ENCODE measurements around the gene FOXD4L6. TPM values are rescaled to one million over a fixed set of nuclear protein-coding genes. Genes with fewer than 3 reads are reported as not detected.
"Not testable (repeated sequence)": the region's sequence is repeated elsewhere in the genome, so short reads cannot be mapped to it uniquely, and the experiment has no call there.

FOXD4L6 gene
- total RNA-seq, 1 donor from 2014 or later, result 0.18 TPM

GRCh38 chr9:41094010-41094773, 34.3 kb downstream of the FOXD4L6 start:
- H3K79me2 ChIP-seq (ENCODE audit: insufficient read depth, low read length); H3K4me3 Mint-ChIP-seq (ENCODE audit: unreplicated experiment); FAIRE-seq; H3K4me2 ChIP-seq (ENCODE audit: low read length); H3K9me3 ChIP-seq (ENCODE audit: insufficient read depth, low read depth, low read length); H3K27ac Mint-ChIP-seq (ENCODE audit: unreplicated experiment); H3K4me3 ChIP-seq (ENCODE audit: insufficient read depth, low read depth, low read length); H3K4me1 ChIP-seq (ENCODE audit: insufficient read depth, low read length); H3K4me1 Mint-ChIP-seq (ENCODE audit: low read depth, unreplicated experiment); DNase-seq (ENCODE audit: low read depth); H3K36me3 ChIP-seq (ENCODE audit: insufficient read depth, low read length); H3K9ac ChIP-seq (ENCODE audit: low read length); H3K27ac ChIP-seq (ENCODE audit: low read depth, low read length); H2AFZ ChIP-seq (ENCODE audit: low read depth, low read length); H3K36me3 Mint-ChIP-seq (ENCODE audit: low read depth, unreplicated experiment); H4K20me1 ChIP-seq (ENCODE audit: insufficient read depth, low read length); H3K27me3 ChIP-seq (ENCODE audit: insufficient read depth, low read length); H3K9me3 Mint-ChIP-seq (ENCODE audit: unreplicated experiment): not testable (repeated sequence)
- H3K27me3 Mint-ChIP-seq (ENCODE audit: low read depth, unreplicated experiment), result peaks cover 11% of the 10 kb centered on the region

GRCh38 chr9:41090922-41091321, 37.6 kb downstream of the FOXD4L6 start:
- H3K4me1 Mint-ChIP-seq (ENCODE audit: low read depth, unreplicated experiment); H3K9ac ChIP-seq (ENCODE audit: low read length); H3K4me3 Mint-ChIP-seq (ENCODE audit: unreplicated experiment); H3K27ac ChIP-seq (ENCODE audit: low read depth, low read length); H3K9me3 ChIP-seq (ENCODE audit: insufficient read depth, low read depth, low read length); H4K20me1 ChIP-seq (ENCODE audit: insufficient read depth, low read length); H3K27me3 ChIP-seq (ENCODE audit: insufficient read depth, low read length); DNase-seq (ENCODE audit: low read depth); H3K4me3 ChIP-seq (ENCODE audit: insufficient read depth, low read depth, low read length); H3K4me1 ChIP-seq (ENCODE audit: insufficient read depth, low read length); H3K36me3 Mint-ChIP-seq (ENCODE audit: low read depth, unreplicated experiment); H3K36me3 ChIP-seq (ENCODE audit: insufficient read depth, low read length); H3K9me3 Mint-ChIP-seq (ENCODE audit: unreplicated experiment); FAIRE-seq; H3K27ac Mint-ChIP-seq (ENCODE audit: unreplicated experiment); H2AFZ ChIP-seq (ENCODE audit: low read depth, low read length); H3K4me2 ChIP-seq (ENCODE audit: low read length); H3K79me2 ChIP-seq (ENCODE audit: insufficient read depth, low read length): not testable (repeated sequence)
- peaks cover 16% of the 10 kb centered on the region for H3K27me3 Mint-ChIP-seq (ENCODE audit: low read depth, unreplicated experiment)

- DNase-seq (ENCODE audit: low read depth); H3K27ac Mint-ChIP-seq (ENCODE audit: unreplicated experiment); H2AFZ ChIP-seq (ENCODE audit: low read depth, low read length); H3K9me3 ChIP-seq (ENCODE audit: insufficient read depth, low read depth, low read length); H3K36me3 ChIP-seq (ENCODE audit: insufficient read depth, low read length); H3K27me3 ChIP-seq (ENCODE audit: insufficient read depth, low read length); H3K36me3 Mint-ChIP-seq (ENCODE audit: low read depth, unreplicated experiment); H3K9me3 Mint-ChIP-seq (ENCODE audit: unreplicated experiment); FAIRE-seq; H3K79me2 ChIP-seq (ENCODE audit: insufficient read depth, low read length); H3K4me3 ChIP-seq (ENCODE audit: insufficient read depth, low read depth, low read length); H3K4me1 ChIP-seq (ENCODE audit: insufficient read depth, low read length); H4K20me1 ChIP-seq (ENCODE audit: insufficient read depth, low read length); H3K4me2 ChIP-seq (ENCODE audit: low read length); H3K4me3 Mint-ChIP-seq (ENCODE audit: unreplicated experiment); H3K27ac ChIP-seq (ENCODE audit: low read depth, low read length); H3K9ac ChIP-seq (ENCODE audit: low read length); H3K4me1 Mint-ChIP-seq (ENCODE audit: low read depth, unreplicated experiment): not testable (repeated sequence)
- peaks cover 16% of the 10 kb centered on the region for H3K27me3 Mint-ChIP-seq (ENCODE audit: low read depth, unreplicated experiment)
These were observed 38.1 kb downstream of the FOXD4L6 start for GRCh38 chr9:41090386-41090785.

DNA sequence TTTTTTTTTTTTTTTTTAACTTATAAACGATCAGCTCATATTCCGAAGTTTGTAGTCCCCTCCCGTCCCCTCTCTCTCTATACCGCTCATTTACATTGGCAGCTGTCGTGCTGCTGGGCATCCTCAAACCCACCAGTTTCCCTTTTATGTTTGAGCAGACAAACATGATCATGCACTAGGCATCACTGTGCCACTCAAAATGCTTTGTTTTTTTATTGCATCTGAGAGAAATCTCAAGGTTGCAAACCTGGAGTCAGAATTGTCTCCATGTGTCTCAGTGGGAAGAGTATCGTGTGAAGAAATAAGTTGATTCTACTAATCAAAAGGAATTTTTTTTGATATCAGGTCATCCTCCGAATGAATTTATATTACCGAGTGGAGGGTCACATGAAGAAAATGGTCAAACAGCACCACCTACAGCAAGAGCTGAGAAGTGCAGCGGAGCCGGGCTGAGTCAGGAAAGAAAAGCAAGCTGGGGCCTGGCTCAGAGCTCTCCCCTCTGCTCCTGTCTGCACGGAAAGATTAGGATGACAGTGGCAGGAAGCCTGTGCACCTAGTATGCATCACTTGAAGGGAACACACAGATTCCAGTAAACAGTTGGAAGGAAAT, 39.9 kb downstream of the FOXD4L6 start:
- not testable (repeated sequence) for H4K20me1 ChIP-seq (ENCODE audit: insufficient read depth, low read length); H3K4me3 ChIP-seq (ENCODE audit: insufficient read depth, low read depth, low read length); H3K36me3 Mint-ChIP-seq (ENCODE audit: low read depth, unreplicated experiment); DNase-seq (ENCODE audit: low read depth); H3K9me3 Mint-ChIP-seq (ENCODE audit: unreplicated experiment); H3K36me3 ChIP-seq (ENCODE audit: insufficient read depth, low read length); H3K4me1 ChIP-seq (ENCODE audit: insufficient read depth, low read length); H3K27ac Mint-ChIP-seq (ENCODE audit: unreplicated experiment); H3K4me1 Mint-ChIP-seq (ENCODE audit: low read depth, unreplicated experiment); H3K79me2 ChIP-seq (ENCODE audit: insufficient read depth, low read length); H3K9me3 ChIP-seq (ENCODE audit: insufficient read depth, low read depth, low read length); H3K27ac ChIP-seq (ENCODE audit: low read depth, low read length); H3K27me3 ChIP-seq (ENCODE audit: insufficient read depth, low read length); FAIRE-seq; H3K9ac ChIP-seq (ENCODE audit: low read length); H3K4me3 Mint-ChIP-seq (ENCODE audit: unreplicated experiment); H2AFZ ChIP-seq (ENCODE audit: low read depth, low read length)
- peaks cover 19% of the 10 kb centered on the region for H3K27me3 Mint-ChIP-seq (ENCODE audit: low read depth, unreplicated experiment)
- TF ChIP-seq, protein P1, sequence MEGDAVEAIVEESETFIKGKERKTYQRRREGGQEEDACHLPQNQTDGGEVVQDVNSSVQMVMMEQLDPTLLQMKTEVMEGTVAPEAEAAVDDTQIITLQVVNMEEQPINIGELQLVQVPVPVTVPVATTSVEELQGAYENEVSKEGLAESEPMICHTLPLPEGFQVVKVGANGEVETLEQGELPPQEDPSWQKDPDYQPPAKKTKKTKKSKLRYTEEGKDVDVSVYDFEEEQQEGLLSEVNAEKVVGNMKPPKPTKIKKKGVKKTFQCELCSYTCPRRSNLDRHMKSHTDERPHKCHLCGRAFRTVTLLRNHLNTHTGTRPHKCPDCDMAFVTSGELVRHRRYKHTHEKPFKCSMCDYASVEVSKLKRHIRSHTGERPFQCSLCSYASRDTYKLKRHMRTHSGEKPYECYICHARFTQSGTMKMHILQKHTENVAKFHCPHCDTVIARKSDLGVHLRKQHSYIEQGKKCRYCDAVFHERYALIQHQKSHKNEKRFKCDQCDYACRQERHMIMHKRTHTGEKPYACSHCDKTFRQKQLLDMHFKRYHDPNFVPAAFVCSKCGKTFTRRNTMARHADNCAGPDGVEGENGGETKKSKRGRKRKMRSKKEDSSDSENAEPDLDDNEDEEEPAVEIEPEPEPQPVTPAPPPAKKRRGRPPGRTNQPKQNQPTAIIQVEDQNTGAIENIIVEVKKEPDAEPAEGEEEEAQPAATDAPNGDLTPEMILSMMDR (IDR thresholded peaks at IDR 0.05; ENCODE audit: insufficient read depth, low read depth, low read length), result peak; percentile 25
- H3K4me2 ChIP-seq (ENCODE audit: low read length), result peak overlapping the region; percentile 50

- H3K4me1 ChIP-seq (ENCODE audit: insufficient read depth, low read length); DNase-seq (ENCODE audit: low read depth); H3K4me3 ChIP-seq (ENCODE audit: insufficient read depth, low read depth, low read length); H3K4me2 ChIP-seq (ENCODE audit: low read length); H4K20me1 ChIP-seq (ENCODE audit: insufficient read depth, low read length); H3K27me3 ChIP-seq (ENCODE audit: insufficient read depth, low read length); H2AFZ ChIP-seq (ENCODE audit: low read depth, low read length); H3K4me1 Mint-ChIP-seq (ENCODE audit: low read depth, unreplicated experiment); H3K79me2 ChIP-seq (ENCODE audit: insufficient read depth, low read length); H3K4me3 Mint-ChIP-seq (ENCODE audit: unreplicated experiment); H3K27ac ChIP-seq (ENCODE audit: low read depth, low read length); FAIRE-seq; H3K9me3 Mint-ChIP-seq (ENCODE audit: unreplicated experiment); H3K36me3 Mint-ChIP-seq (ENCODE audit: low read depth, unreplicated experiment); H3K9me3 ChIP-seq (ENCODE audit: insufficient read depth, low read depth, low read length); H3K27ac Mint-ChIP-seq (ENCODE audit: unreplicated experiment); H3K36me3 ChIP-seq (ENCODE audit: insufficient read depth, low read length); H3K9ac ChIP-seq (ENCODE audit: low read length): not testable (repeated sequence)
- peaks cover 17% of the 10 kb centered on the region for H3K27me3 Mint-ChIP-seq (ENCODE audit: low read depth, unreplicated experiment)
These were observed 40.6 kb downstream of the FOXD4L6 start for GRCh38 chr9:41087929-41088328.

Data from astrocyte (in vitro differentiated cells and primary cell).